Activated CD4-positive, alpha-beta T cell treated with anti-CD3 and anti-CD28 coated beads, Interleukin-10, Interleukin-2, amounts not matched to agents 100 ng/mL and 50 ng/mL, durations not matched to agents 16 hours and 8 hours (primary cell): ENCODE measurements around the gene NCK1.

ENCODE experiments used
- DNase-seq: peaks from one replicate; pipeline ENCODE4 v3.0.0-alpha.2; 2020

Gene NCK1

DNA sequence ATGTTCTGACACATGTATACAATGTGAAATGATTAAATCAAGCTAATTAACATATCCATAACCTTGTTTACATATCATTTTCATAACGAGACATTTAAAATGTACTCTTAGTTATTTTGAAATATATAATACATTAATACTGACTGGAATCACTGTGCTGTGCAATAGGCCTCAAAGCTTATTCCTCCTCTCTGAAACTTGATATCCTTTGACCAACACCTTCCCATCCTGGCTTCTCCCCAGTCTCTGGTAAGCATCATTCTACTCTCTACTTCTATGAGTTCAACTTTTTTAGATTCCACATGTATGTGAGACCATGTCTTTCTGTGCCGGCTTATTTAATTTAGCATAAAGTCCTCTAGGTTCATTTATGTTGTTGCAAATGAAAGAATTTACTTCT is 48.7 kb downstream of the NCK1 start:
- no peak for DNase-seq

DNA sequence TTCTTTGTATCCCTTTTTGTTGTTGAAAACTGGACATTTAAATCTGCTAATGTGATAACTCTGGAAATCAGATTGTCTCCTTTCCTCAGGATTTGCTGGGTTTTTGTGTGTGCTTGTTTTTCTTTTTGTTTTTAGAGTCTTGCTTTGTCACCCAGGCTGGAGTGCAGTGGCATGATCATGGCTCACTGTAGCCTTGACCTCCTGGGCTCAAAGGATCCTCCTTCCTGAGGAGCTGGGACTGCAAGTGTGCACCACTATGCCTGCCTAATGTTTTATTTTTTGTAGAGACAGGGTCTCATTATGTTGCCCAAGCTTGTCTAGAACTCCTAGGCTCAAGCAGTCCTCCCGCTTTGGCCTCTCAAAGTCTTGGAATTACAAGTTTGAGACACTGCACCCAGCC is 51.2 kb downstream of the NCK1 start:
- no peak for DNase-seq

DNA sequence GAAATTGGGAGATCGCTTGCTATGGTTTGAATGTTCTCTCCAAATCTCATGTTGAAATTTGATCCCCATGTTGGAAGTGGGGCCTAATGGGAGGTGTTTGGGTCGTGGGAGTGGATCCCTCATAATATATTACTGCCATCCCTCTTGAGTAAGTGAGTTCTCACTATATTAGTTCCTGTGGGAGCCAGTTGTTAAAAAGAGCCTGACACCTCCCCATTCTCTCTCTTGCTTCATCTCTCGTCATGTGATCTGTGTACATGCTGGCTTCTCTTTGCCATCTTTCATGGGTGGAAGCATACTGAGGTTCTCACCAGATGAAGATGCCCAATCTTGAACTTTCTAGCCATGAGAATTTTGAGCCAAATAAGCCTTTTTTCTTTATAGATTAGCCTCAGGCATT is 52.7 kb downstream of the NCK1 start:
- no peak for DNase-seq

DNA sequence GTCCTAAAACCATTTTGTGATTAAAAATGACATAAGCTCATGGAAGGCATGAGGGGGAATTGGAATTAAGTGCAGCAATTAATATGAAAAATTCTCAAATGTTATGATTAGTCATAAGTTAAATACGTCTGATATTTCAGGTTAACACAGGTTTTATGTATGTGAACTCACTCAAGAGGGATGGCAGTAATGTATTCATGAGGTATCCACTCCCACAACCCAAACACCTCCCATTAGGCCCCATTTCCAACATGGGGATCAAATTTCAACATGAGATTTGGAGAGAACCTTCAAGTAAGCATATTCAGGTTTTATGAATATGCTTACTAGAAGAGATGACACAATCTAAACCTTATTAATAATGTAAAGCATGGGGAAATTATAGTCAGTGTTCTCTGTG is 54.2 kb downstream of the NCK1 start:
- DNase-seq = no peak

DNA sequence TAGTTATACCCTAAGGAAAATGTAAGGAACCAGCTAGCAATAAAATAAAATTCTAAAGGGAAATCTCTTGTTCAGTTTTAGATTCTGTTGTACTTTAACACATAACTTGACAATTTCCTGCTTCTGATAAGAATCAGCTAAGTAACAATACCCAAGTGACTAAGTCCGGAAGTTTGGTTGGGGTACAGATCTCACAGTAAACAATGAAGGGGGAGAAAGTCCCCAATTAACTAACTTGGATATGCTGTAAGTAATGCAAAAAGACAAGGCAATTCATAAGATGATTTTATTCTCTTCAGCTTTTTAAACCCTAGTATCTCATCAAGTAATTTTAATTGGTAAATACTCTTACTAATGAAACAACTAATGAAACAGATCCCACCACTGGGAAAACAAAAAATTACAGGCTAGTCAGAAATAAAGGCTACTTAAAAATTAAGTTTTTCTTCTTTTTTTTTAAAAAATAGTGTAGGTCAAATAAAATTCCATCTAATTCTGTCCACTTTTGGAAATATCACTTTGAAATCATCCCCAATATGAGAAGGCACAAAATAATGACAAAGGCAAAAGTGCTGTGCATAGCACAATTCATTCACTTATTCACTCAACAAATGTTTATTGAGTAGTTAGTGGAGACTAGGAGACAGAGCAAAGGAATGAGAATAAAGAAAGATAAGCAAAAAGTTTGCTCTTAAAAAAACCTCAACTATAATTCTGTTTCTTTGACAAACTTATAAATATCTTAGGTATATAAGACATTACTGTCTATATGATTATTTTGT is 58.0 kb downstream of the NCK1 start:
- DNase-seq = peak; percentile 77

DNA sequence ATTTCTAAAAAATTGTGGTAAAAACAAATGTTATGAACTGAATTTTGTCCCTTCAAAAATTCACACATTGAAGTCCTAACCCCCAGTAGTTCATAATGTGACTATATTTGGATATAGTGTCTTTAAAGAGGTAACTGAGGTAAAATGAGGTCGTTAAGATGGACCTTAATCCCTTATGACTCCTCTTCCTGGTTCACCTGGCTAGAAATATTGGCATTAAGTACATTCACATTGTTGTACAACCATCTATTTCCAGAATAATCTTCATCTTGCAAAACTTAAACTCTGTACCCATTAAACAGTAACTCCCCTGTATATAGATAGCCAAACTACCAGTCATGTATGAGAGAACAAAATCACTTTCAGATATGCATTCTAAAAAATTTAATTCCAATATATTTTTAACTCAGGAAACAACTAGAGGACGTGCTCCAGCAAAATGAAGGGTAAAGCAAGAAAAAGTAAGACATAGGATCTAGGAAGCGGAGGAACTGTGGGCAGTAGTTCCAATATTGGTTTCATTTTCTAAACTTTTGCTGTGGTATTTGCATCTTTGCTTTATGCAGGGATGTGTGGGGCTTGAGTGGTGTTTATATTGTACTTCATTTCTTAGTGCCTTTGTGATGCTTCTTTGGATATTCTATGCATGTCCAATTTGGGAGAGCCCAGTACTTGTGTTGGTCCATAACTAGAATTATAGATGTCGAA is 59.0 kb downstream of the NCK1 start:
- no peak for DNase-seq

DNA sequence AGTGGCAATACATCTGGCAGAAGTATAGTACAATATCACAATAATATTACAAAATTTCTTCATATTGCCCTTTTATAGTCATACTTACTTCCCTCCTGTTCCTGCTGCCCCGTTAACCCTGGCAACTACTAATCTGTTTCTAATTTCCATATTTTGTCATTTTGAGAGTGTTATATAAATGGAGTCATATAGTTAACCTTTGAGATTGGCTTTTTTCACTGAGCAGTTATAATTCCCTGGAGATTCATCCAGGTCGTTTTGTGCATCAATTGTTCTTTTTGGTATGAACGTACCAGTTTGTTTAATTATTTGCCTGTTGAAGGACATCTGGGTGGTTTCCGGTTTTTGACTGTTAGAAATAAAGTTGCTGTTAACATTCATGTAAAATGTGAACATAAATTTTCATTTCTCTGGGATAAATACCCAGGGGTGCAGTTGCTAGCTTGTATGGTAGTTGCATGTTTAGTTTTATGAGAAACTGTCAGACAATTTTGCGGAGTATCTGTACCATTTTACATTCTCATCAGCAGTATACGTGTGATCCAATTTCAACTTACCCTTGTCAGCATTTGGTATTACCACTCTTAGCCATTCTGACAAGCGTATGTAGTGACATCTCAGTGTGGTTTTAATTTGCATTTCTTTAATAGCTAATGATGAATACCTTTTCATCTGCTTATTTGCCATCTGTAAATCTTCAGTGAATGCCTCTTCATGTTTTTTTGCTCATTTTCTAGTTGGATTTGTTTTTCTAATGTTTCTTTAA is 63.6 kb downstream of the NCK1 start:
- DNase-seq = no peak

DNA sequence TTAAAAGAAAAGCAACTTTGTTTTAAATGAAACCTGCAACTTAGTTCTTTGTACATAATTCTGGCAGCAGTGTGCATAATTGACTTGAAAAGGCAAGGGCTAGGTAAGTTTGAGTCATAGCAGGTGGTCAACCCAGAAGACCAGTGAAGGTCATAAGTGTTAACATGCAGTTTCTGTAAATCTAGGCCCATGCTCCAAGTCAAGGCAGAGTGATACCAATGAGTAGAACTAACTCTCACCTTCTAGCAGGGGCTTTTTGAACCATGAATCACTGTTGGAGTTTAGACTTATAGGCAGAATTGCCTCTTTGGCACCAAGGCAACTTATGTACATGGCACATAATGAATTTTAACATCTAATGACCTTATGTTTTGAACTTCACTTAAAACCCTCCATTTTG is 66.2 kb downstream of the NCK1 start:
- DNase-seq = no peak

DNA sequence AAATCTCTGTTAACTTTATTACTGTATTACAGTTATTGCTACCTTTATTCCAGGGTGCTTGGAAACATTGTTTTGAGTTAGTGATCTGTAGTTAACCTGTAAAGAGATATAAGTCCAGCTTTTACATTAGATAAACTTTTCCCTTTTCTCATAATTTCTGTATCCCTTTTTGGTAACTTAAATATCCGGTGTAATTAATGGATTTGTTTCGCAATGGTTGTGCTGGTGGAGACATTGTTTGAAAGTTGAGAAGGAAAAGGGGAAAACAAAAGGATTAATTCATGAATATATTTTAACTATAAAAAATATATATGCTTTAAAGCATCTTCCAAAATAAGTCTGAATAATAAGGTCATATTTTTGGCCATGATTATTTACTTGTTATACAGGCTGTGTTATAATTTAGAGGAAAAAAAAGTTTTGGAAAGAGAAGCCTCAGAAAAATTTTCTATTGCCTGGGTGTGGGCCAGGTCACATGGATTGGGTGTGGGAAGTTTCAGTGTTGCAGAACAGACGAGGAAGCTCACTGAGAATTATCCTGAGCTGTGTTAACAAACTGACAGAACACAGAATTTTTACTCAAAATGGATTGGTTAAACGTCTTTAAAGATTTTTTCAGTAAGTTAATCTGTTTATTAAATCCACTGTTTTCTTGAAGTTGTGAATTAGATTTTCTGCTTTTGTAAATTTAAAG is 68.1 kb downstream of the NCK1 start:
- no peak for DNase-seq

DNA sequence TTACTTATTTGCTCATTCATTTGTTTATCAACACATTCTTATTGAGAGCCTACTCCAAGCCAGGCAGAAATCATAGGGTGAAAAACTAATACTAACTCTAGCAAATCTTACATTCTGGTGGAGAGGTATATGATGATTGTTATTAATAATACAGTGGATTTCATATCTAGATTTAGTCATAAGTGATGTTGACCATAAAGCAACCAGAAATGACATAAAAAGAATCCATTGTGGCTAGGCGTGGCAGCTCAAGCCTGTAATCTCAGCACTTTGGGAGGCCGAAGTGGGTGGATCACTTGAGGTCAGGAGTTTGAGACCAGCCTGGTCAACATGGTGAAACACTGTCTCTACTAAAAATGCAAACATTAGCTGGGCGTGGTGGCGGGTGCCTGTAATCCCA is 69.6 kb downstream of the NCK1 start:
- DNase-seq = peak; percentile 35

DNA sequence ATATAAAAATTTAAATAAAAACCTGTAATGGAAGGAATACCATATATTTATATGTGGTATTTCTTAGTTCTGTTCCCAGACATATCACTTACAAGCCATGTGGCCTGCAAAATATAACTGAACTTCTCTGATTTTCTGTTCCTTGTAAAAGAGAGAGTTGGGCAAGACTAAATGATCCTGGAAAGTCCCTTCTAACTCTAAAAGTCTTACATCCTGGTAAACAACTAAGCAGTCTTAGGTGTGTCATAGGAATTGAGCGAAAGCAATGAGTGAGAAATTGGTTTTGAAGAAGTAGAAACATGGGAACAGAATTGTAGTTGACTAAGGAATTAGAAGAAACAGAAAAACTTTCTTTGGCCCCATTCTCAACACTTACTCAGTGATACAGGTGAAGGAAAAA is 70.5 kb downstream of the NCK1 start:
- DNase-seq = peak; percentile 30

DNA sequence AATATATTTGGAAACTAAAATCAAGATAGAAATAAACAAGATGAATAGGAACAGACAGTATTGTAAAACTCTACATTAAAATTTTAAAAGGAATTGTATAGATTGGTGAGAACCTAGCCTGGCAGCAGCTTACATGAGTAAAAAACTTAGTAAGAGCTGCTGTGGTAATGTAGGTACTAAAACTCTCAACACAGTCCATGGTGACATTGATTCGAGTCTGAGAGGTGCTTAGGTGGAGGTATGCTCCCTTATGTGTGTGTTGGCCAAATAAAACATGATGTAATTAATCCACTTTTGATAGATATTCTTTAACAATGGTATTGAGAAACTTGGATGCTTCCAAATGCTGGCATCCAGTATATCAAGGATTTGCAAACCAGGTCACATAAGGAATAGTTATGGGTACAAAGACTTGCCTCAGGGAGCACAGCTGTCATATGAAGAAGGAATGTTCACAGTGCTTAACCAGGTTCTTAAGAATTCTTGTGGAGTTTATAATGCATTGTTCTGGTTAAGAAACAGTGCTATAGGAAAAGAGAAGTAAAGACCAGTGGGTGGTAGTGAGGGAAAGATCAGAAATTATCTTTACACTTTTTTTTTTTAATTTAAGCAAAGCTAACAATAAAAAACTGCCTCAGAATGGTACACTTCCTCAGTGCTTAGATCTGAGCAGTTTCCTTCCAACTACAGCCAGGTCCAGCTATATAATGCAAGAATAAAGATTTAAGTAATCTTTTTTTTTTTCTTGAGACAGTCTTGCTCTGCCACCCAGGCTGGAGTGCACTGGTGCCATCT is 71.2 kb downstream of the NCK1 start:
- DNase-seq = no peak

DNA sequence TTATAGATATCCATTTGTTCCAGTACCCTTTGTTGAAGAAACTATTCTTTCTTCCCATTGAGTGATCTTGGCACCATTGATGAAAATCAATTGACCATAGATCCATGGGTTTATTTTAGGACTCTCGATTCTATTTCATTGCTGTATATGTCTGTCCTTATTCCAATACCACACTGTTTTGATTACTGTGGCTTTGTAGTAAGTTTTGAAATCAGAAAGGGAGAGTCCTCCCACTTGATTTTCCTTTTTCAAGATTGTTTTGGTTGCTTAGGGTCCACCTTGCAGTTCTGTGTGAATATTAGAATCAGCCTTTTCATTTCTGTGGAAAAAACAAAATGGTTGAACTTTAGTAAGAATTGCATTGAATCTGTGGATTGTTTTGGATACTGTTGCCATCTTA is 75.2 kb downstream of the NCK1 start:
- DNase-seq = no peak

DNA sequence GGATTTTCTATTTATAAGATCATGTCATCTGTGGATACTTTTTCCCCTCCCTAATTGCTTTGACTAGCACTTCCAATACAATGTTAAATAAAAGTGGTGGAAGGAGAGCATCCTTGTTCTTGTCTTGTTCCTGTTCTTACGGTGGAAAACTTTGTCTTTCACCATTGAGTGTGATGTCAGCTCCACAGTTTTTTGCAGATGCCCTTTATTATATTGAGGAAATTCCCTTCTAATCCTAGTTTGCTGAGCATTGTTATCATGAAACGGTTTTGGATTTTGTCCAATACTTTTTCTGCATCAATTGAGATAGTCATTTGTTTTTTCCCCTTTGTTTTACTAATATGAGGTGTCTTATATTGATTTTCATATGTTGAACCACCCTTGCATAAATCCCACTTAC is 75.8 kb downstream of the NCK1 start:
- no peak for DNase-seq

DNA sequence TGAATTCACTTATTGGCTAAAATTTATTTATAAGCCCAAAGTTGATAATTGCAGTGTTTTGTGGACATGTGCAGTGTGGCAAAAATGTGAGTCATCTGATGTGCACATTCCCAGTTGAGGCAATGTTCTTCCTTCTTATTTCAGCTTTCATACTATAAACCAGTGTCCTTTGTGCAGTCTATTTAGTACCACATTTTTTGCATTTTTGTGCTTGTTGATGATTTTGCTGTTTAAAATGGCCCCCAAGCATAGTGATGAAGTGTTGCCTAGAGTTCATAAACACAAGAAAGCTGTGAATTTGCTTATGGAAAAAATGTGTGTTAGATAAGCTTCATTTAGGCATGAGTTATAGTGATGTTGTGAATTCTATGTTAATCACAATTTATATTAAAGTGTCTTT is 76.3 kb downstream of the NCK1 start:
- no peak for DNase-seq

DNA sequence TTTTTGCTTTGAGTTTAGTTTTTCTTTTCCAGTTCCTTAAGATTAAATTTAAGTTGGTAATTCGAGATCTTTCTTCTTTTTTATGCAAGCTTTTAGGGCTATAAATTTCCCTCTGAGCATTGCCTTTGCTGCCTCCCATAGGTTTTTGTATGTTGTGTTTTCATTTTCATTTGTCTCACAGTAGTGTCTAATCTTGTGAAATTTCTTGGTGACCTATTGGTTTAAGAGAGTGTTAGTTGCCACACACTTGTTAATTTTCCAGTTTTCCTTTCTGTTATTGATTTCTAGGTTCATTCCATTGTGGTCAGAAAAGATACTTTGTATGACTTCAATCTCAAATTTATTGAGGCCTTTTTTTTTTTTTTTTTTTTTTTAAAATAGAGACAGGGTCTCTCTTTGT is 77.5 kb downstream of the NCK1 start:
- no peak for DNase-seq

DNA sequence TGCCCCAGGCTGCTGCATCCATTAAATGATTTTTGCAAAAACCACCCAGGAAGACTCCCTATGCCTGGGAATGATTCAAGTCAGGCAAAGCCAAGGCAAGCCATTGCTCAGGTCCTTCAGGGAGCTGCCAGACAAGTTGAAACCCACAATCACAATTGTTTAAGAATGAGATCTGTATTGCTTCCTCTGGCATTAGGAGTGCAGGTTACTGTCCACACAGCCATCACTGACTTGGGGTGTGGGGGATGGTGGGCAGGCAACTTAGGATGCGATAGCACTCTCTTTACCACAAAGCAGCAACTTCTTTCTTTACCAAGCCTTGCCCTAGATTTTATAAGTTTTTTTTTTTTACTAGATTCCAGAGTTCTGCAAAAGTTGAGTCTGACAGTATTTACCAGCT is 80.8 kb downstream of the NCK1 start:
- DNase-seq = no peak

DNA sequence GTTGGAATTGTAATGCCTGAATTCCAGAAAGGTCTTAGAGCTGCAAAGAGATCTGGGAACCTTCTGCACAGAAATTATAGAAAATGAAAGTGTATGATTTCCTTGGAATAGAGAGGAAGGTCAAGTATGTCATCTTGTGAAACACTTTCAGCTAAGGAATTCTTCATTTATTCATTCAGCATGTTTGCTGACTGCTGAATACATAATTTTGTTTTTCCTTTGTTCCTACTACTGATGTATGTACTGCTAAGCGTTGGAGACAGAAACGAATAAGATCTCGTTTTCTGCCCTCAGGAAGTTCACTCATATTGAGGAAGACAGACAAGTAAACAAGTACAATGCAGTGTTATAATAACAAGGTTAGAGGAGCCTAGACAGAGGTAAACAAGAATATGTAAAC is 81.4 kb downstream of the NCK1 start:
- DNase-seq = no peak

DNA sequence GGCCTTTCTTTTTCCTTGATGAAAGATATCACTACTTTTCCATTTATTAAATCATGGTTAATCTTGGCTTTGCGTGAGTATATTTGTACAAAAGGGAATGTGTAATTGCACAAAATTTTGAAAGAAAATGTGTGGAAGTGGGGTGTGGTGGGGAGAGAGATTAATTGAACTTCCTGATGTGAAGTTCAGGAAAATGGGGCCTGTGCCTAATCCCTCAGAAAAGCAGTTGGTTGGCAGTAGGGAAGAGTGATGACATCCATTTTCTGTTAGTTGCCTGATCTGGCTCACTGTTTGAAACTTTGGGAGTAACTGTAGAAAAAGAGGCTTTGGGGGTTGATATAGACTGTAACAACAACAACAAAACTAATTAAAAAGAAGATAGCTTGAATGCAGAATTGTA is 85.0 kb downstream of the NCK1 start:
- DNase-seq = no peak

DNA sequence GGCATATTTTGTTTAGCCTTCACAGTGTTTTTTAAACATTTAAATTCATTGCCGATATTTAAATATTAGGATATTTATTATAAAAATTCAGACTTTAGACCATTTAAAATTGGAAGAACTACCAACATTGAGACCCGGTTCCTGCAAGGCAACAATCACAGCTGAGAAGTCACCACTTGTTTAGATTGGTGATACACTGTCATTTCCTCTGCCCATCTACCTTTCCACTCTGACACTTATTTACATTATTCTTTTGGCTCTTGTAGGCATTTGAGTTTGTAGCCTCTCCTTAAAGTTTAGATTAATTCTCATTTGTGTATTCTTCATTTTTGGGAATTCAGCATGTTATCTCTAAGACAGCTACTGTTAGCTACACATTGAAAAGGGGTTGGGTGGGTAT is 85.5 kb downstream of the NCK1 start:
- no peak for DNase-seq

DNA sequence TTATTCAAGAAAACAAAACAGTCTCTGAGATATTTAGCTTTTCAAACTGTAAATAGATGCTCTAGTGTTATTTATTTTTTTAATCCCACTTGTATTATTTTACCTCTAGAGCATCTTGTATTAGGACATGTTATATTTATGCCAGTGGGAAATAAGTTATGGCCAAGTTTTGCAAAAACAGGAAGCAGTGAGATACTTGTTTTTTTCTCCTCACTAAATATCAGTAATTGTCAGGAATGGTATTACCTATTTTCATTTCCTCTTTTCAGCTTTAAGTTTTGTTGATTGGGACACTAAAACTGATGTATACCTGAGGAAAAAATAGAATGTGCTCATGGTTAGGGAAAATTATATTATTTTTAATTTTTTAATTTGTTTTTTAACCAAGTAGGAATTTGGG is 87.1 kb downstream of the NCK1 start:
- DNase-seq = no peak

DNA sequence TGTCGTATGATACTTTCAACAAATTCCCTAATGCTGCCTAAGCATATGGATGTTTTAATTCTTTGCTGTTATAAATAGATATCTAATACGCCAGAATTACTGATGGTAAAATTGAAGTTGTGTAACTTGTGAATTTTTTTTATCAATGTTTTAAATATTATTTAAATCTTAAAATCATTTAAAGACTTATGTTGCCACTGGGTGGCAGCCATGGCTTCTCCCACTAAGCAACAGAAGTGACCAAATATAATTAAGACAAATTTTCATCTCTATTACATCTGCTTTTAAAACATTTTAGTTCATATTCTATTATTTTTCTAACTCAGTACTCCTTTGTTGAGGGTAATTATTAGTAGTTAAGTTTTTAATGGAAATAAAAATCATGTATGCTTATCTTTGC is 87.7 kb downstream of the NCK1 start:
- no peak for DNase-seq

DNA sequence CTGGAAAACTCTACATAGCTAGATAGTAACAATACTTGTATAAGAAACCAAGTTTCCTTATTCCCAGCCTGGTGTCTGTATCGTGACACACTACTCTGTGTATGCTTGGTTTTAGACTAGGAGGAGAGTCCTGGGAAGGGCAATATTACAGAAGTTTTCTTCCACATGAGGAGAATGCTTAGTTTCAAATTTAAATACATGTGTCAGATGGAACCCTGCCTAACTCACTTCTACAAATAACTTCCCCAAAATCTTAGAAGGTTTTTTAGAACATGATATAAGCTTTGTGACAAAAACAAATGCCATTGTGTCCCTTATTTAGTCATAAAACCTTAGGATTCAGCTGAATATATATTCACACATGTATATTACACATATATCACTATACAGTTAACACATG is 88.6 kb downstream of the NCK1 start:
- no peak for DNase-seq
